ENCODE measurements around the gene PLEKHA5. TPM values are rescaled to one million over a fixed set of nuclear protein-coding genes. Genes with fewer than 3 reads are reported as not detected.
"Not testable (repeated sequence)": the region's sequence is repeated elsewhere in the genome, so short reads cannot be mapped to it uniquely, and the experiment has no call there.

The PLEKHA5 gene
- total RNA-seq, 1 donor from 2014 or later, result 32.3 TPM

DNA sequence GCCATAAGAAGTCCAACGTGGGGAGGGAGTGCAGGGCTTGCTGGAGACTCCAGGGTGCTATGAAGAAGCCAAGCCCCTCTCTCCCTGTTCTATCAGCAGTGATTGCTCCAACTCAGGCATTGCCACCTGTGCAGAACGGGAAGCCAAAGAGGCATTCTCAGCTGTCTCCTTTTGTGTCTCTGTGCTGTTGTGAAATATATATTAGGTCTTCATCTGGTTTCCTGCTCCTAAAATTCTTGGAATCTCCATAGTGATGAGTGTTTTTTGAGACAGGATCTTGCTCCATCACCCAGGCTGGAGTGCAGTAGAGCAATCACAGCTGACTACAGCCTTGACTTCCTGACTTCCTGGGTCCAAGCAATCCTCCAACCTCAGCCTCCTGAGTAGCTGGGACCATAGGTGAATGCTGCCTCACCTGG lies 258.6 kb downstream of the PLEKHA5 start:
- Mint-ChIP-seq H3K36me3 (ENCODE audit: unreplicated experiment) (no peaks in the 10 kb centered on the region), H3K9me3 (ENCODE audit: unreplicated experiment) (no peaks in the 10 kb centered on the region), H3K4me3 (ENCODE audit: unreplicated experiment) (no peak overlapping the region), H3K27ac (ENCODE audit: unreplicated experiment) (no peak overlapping the region), H3K27me3 (ENCODE audit: unreplicated experiment) (no peaks in the 10 kb centered on the region), H3K4me1 (ENCODE audit: unreplicated experiment) (peaks cover 2% of the 10 kb centered on the region)
- no peak for DNase-seq (ENCODE audit: extremely low spot score, unreplicated experiment)
- TF ChIP-seq CTCF (IDR thresholded peaks at IDR 0.05), result no peak

DNA sequence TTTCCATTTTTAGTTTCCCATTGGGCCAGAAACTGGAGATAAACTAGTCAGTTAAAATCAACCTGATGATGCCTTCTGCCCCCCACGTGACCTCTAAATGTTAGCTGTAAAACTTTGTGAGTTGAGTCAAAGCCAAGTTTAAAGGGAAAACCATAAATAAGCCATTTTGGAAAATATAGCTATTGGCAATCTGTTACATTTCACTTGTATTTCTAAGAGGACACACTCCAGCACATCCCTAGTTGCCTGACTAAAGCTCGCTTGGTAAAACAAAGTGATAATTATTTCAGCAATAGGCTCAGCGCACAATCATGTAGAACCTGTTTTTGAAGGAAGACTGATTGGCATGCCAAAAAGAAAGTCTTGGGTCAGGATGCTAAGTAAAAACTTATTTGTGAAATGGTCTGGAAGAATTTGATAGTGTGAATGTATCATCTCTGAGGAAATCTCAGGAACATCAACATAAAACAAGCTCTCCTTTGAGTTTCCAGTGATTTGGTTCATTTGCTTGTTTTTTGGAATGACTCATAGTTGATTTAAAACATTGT lies 260.6 kb downstream of the PLEKHA5 start:
- H3K27me3 Mint-ChIP-seq (ENCODE audit: unreplicated experiment), result no peaks in the 10 kb centered on the region
- no peak overlapping the region for H3K4me3 Mint-ChIP-seq (ENCODE audit: unreplicated experiment)
- no peak overlapping the region for H3K27ac Mint-ChIP-seq (ENCODE audit: unreplicated experiment)
- H3K36me3 Mint-ChIP-seq (ENCODE audit: unreplicated experiment), result no peaks in the 10 kb centered on the region
- H3K4me1 Mint-ChIP-seq (ENCODE audit: unreplicated experiment), result peaks cover 2% of the 10 kb centered on the region
- no peak for TF ChIP-seq CTCF (IDR thresholded peaks at IDR 0.05)
- no peak for DNase-seq (ENCODE audit: extremely low spot score, unreplicated experiment)
- H3K9me3 Mint-ChIP-seq (ENCODE audit: unreplicated experiment), result no peaks in the 10 kb centered on the region

- H3K36me3 Mint-ChIP-seq (ENCODE audit: unreplicated experiment); H3K27me3 Mint-ChIP-seq (ENCODE audit: unreplicated experiment); H3K27ac Mint-ChIP-seq (ENCODE audit: unreplicated experiment): not testable (repeated sequence)
Measured at GRCh38 chr12:19392644-19393043, 263.1 kb downstream of the PLEKHA5 start.

DNA sequence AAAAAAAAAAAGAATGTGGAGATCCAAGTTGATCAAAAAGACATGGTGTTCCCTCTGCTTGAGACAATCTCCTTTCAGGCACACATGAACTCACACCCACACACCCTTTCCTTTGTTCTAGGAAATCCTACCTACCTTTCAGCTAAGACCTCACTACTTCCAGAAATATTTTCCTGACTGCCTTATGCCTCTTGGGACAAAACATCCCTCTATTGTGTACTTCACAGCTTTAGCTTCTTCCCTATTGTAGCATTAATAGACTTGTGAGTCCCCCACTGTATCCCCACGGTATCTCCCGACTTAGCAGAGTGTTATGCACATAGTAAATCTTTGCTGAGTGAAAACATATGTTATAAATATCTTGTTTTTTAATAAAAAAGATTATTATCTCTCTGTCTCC lies 264.9 kb downstream of the PLEKHA5 start:
- Mint-ChIP-seq H3K9me3 (ENCODE audit: unreplicated experiment) (no peaks in the 10 kb centered on the region), H3K4me1 (ENCODE audit: unreplicated experiment) (peaks cover 2% of the 10 kb centered on the region), H3K27ac (ENCODE audit: unreplicated experiment) (no peak overlapping the region), H3K27me3 (ENCODE audit: unreplicated experiment) (no peaks in the 10 kb centered on the region), H3K4me3 (ENCODE audit: unreplicated experiment) (no peak overlapping the region), H3K36me3 (ENCODE audit: unreplicated experiment) (no peaks in the 10 kb centered on the region)
- DNase-seq (ENCODE audit: extremely low spot score, unreplicated experiment), result no peak
- TF ChIP-seq CTCF (IDR thresholded peaks at IDR 0.05), result no peak

More at GRCh38 chr12:19392644-19393043, 263.1 kb downstream of the PLEKHA5 start:
- not testable (repeated sequence) for H3K9me3 Mint-ChIP-seq (ENCODE audit: unreplicated experiment); H3K4me3 Mint-ChIP-seq (ENCODE audit: unreplicated experiment); DNase-seq (ENCODE audit: extremely low spot score, unreplicated experiment); H3K4me1 Mint-ChIP-seq (ENCODE audit: unreplicated experiment)

GRCh38 chr12:19397534-19397933 lies 268.0 kb downstream of the PLEKHA5 start:
- H3K27ac Mint-ChIP-seq (ENCODE audit: unreplicated experiment), result no peak overlapping the region
- H3K9me3 Mint-ChIP-seq (ENCODE audit: unreplicated experiment), result no peaks in the 10 kb centered on the region
- H3K27me3 Mint-ChIP-seq (ENCODE audit: unreplicated experiment), result no peaks in the 10 kb centered on the region
- no peak for DNase-seq (ENCODE audit: extremely low spot score, unreplicated experiment)
- H3K4me1 Mint-ChIP-seq (ENCODE audit: unreplicated experiment), result no peaks in the 10 kb centered on the region
- no peak overlapping the region for H3K4me3 Mint-ChIP-seq (ENCODE audit: unreplicated experiment)
- no peaks in the 10 kb centered on the region for H3K36me3 Mint-ChIP-seq (ENCODE audit: unreplicated experiment)
- no peak for TF ChIP-seq CTCF (IDR thresholded peaks at IDR 0.05)

Measured in osteocyte (in vitro differentiated cells).